Skeletal muscle cell (primary cell): ENCODE results near the gene TBC1D8B.

Experiments used
- DNase-seq: peaks from one replicate; pipeline ENCODE4 v3.0.0-alpha.2; 2010; ENCODE audit warnings: low read depth
- H3K4me3 ChIP-seq: 2 replicates; pipeline ENCODE4 v1.5.1; 2011; ENCODE audit warnings: low read depth, mild to moderate bottlenecking, control low read depth, low read length, moderate library complexity

The TBC1D8B gene

DNA sequence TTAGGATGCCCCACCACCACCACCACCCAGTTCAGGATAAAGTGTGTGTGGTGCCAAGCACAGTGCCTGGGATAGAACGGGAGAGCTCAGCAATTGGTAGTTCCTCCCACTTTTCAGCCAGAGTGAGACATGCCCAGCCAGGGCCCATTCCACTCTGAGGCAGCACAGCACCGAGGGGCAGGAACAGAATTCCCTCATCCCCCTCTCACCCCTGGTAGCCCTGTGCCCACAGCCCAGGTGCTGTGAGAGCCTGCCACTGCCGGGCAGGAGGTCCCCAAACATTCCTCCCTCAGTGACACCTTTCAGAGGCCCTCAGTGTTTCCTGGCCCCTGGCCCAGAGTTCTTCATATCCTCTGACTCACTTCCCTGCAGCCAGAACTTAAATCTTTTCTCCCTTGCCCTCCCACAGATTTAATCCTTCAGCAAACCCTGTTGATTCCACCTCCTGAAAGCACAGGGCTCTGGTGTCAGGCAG, 92.5 kb downstream of the TBC1D8B start:
- DNase-seq = no peak
- no peak overlapping the region for H3K4me3 ChIP-seq

DNA sequence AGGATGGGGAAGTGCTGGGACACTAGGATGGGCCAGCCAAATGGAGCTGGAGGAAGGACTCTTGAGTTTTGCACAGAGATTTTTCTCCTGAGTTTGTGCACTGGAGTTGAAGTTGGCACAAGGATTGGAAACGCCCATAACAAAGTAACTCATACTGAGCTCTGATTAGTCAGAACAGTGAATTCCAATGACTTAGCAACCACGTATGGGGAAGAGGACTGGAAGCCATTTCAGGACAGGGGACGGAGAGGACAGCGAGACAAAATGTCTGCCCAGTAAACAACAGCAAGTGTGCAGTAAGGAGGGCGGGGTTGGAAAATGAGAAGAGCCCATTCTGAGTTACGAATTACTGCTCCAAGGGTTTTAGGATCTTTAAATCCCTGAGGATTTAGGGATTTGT, 94.8 kb downstream of the TBC1D8B start:
- no peak overlapping the region for H3K4me3 ChIP-seq
- DNase-seq = no peak

DNA sequence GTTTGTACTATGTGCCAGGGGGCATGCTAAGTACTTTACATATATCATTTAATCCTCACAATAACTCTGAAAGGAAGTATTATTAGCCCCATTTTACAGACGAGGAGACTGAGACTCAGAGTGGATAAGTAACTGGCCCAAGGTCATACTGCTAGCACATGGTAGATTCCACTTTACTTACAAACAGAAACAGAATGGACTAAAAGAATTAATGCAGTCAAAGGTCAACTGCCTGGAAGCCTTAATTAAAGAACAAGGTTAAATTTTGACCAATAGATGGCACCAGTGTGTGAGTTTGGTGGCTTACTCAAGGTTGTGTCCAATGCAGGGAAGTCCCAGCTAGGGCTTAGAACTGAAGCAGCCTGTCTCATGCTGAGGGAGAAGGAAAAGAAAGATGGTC, 96.0 kb downstream of the TBC1D8B start:
- no peak for DNase-seq
- H3K4me3 ChIP-seq = no peak overlapping the region

GRCh38 chrX:106899276-106899675, 96.8 kb downstream of the TBC1D8B start:
- no peak for DNase-seq
- H3K4me3 ChIP-seq = no peak overlapping the region

DNA sequence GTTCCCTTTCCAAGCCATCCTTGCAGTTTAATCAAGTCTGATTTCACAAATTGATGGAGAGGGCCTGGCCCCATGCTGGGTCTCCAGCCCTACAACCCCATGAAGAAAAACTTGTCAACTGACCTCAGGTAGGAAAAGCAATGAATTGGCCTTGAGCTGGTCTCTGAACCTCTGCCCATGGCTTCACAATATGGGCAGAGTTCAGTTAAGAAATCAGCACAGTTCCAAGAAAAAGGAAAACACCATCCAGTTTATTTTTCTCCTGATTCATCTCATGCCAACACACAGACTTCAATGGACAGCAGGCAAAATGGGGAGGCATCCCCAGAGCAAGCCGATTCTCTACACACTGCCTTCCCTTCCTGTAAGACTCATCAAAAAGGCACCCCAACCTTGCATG, 97.4 kb downstream of the TBC1D8B start:
- DNase-seq = no peak
- H3K4me3 ChIP-seq = no peak overlapping the region

DNA sequence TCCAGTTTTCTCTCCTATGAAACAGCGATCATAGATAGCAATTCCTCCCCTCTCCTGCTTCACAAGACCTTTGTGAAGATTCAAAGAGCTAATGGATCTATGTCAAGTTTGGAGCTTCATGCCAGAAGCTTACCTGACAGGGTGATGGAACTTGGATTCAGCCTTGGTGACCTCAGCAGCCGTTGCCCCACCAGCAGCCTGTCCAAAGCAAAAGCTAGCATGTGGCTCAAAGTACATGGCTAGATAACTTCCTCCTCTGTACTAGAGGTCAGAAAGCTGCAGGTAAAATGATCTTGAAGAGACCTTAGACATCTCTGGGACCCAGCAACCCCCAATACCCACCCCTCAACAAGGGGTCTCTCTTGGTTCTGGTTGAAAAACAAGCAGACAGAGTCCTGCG, 98.9 kb downstream of the TBC1D8B start:
- DNase-seq = no peak
- H3K4me3 ChIP-seq = no peak overlapping the region

- H3K4me3 ChIP-seq = no peak overlapping the region
- DNase-seq = no peak
Observed at GRCh38 chrX:106901781-106902219, 99.3 kb downstream of the TBC1D8B start.

- no peak for DNase-seq
- no peak overlapping the region for H3K4me3 ChIP-seq
Observed at GRCh38 chrX:106902684-106903083, 100.2 kb downstream of the TBC1D8B start.

DNA sequence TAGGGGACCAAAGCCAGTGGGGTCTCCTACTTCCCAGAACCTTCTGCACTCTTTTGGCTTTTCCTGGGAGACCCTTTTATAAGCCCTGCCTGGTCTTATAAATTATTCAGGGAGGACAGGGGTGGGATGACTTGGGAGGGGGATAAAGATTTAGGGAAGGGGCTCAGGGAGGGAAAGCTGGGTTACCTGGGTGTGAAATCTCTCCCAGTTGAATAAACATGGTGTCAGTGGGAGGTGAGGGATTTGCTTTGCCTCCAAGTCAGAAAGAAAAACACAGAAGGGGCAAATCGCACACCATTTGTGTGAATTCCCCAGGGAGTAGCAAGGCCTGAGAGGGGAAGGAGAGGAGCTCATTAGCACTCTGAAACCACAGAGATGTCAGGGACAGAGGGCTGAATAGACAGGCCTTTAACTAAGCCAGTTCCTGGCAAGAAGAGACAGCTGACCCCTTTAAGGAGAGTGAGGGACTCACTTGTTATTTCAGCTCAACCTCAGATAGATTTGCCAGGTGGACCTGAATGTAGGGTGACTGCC, 100.9 kb downstream of the TBC1D8B start, which contains the start of gene RIPPLY1:
TSS of gene RIPPLY1 (minus strand) at position 51 of the 534 bp plus-strand sequence. CDS start 54 bp downstream, outside the sequence.
- H3K4me3 ChIP-seq = no peak within 1 kb of the TSS
- no peak for DNase-seq

DNA sequence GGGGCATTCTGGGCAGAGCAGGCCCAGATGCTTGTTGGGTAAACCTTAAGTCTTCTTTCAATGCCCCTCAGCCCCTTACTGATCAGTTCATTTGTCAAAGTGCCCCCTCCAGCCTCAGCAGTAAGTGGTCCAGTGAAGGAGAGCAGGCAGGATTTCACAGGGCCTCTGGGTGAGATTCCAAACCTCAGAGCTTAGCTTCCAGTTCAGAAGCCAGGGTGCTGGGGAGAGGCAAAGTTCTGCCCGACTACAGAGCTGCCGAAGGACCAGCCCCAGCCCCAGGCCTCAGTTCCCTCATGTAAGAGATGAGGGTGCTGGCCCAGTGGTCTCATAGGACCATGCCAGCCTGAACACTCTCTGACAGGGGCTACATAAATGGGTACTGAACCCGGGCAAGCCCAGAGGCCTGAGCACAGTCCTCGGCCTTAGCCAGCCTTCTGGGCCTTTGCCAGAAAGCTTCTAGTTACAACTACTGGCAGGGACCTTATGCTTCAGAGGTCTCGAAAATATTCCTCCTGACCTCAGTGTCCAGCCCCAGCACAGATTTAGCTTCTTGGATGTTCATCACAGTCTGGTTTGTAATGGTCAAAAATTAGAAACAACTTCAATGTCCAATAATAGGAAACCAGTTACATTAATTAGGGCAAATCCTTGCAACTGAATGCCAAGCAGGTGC, 101.5 kb downstream of the TBC1D8B start:
- H3K4me3 ChIP-seq = no peak overlapping the region
- DNase-seq = no peak

DNA sequence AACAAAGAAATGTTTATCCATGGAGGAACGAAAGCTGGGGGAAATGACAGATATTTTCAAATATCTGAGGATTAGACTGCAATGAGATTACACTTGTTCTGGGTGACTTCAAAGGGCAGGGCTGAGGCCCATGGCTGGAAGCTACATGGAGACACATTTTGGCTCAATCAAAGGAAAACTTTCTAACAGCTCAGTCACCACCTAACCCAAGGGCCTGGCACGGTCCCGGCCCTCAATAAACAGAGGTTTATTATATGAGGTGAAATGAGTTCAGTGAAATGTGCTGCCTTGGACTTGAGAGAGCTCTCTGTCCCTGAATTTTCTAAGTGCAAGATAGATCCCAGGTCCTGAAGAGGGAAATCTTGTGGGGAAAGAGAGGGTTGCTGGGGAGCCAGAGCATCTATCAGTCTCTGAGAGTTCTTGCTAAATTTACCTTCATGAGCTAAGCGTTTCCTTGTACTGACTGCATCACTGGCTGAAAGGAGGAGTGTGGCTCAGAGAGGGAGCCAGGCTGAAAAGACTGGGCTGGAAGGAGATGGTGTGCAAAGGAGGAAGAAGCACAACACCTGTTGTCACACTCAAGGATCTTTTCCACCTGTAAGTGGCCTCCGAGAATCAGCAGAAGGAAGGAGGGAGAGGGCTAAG, 102.7 kb downstream of the TBC1D8B start:
- DNase-seq = no peak
- H3K4me3 ChIP-seq = no peak overlapping the region

DNA sequence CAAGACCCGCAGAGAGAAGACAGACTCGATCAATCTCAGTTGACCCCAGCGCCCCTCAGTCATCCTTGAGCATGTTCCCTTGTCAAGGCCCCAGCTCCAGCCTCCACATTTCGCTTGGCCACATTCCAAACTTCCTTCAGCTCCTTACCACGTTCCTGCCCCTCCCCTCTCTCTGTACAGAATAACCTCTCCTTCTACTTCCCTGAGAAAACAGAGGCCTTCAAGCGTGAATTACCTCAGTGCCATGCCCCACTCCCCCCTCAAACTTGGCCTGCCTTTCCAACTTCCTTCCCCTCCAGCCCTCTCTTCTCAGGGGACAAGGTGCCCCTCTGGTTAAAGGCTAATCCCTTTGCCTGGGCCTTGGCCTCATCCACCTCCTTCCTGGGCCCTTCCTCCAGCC, 103.9 kb downstream of the TBC1D8B start:
- DNase-seq = no peak
- H3K4me3 ChIP-seq = no peak overlapping the region

GRCh38 chrX:106912864-106913263, 110.4 kb downstream of the TBC1D8B start:
- no peak overlapping the region for H3K4me3 ChIP-seq
- no peak for DNase-seq

DNA sequence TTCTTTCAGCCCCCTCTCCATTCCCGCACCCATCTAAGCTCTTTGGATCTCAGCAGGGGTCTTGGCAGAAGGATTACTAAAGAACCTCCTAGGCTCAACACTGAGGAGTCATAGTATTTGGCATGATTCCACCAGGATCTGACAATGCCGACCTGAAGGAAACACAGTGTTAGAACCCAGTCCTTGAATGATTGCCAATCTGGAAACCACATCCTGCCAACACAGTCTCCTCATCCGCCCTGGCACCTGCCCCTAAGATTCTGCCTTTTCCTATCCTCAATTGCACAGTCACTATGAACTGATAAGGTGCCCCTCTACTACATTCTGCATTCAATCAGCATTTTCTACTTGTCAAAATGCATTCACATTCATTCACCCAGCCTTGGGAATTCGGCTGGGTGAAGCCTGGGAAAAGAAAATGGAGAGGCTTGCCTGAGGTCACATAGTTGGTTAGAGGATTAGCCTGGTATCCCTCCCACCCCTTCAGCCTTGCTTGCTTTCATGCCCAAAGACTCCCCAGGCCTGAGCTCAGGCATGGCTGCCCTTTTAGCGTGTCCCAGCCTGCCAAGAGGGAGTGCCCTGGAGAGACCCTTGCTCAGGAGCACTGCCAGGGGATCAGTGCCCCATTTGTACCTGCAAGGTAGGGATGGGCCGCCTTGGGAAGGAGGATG, 115.5 kb downstream of the TBC1D8B start:
- H3K4me3 ChIP-seq = no peak overlapping the region
- peak; percentile 68 for DNase-seq

DNA sequence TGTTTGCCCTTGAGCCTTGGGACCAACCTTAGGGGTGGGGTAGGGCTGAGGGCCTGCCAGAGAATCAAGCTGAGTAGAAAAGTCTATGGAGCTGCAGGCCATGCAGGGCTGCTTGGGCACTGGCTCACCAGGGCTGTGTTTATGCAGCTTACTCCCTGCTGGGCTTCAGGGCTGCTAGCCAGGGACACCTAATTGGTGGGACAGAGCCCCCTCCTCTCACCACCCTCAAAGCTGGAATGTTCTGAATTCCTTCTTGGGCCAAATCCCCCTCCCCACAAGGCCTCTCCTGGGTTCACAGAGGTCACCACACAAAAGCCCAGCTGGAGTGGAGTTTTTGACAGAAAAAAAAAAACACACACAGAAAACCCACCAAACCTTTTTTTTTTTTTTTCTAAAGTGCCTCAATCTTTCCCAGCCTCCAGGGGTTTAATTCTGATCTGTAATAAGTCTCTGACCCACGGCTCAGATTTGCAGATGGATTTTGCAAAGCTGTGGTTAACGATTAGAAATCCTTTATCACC, 117.5 kb downstream of the TBC1D8B start, which contains the start of gene CLDN2:
TSS of gene CLDN2 (plus strand) at position 471 of the 521 bp plus-strand sequence. CDS start 7,827 bp downstream, outside the sequence.
- no peak for DNase-seq
- H3K4me3 ChIP-seq = no peak within 1 kb of the TSS

DNA sequence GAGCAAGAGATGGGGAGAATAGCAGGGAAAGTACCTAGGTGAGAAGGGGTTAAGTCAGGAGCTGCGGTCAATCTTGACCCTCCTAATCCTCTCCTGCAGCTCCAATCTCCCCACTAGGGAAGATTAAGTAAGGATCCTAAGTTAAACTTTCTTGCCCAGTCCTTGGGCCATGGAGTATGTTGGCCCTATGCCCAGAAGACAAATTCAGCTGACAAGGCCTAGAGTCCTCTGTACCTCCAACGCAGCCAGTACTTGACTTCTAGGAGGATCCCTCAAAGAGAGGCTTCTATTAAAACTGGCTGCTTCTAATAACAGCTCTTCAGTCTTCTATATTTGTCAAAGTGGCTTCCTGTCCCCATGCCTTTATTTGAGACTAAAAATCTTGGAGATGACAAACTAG, 119.2 kb downstream of the TBC1D8B start:
- DNase-seq = no peak
- H3K4me3 ChIP-seq = no peak overlapping the region
